Erythroblast (primary cell): ENCODE measurements around the gene SREBF2.

Experiments used
- GATA1 ChIP-seq: IDR thresholded peaks from 2 replicates; pipeline ENCODE4 v1.6.1; 2011; ENCODE audit warnings: low read depth, mild to moderate bottlenecking, control low read depth, low read length, moderate library complexity
- POLR2A ChIP-seq: IDR thresholded peaks from 2 replicates; pipeline ENCODE4 v1.6.1; 2011; ENCODE audit warnings: mild to moderate bottlenecking, low read length

GRCh38 chr22:41925783-41926460 is 93.0 kb downstream of the SREBF2 start:
- TF ChIP-seq POLR2A (no peak), GATA1 (no peak)
